ENCODE measurements around the gene FANCL.

DNA sequence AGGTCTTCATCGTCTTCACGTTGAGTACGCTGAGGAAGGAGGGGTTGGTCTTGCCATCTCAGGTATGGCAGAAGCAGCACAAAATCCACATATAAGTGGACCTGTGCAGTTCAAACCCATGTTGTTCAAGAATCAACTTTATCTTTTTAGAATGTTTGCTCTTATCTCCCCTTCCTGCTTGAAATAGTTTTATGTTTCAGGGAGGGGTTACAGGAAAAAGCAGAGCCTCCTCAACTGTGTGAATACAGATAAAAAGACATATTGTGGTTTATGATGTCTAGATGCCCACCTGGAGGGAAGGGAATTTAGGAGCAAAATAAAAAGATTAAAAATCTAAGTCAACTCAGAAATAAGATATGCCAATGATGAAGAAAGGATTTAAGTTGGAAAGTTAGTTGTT lies 118.6 kb downstream of the FANCL start:
- TF ChIP-seq, protein P1, sequence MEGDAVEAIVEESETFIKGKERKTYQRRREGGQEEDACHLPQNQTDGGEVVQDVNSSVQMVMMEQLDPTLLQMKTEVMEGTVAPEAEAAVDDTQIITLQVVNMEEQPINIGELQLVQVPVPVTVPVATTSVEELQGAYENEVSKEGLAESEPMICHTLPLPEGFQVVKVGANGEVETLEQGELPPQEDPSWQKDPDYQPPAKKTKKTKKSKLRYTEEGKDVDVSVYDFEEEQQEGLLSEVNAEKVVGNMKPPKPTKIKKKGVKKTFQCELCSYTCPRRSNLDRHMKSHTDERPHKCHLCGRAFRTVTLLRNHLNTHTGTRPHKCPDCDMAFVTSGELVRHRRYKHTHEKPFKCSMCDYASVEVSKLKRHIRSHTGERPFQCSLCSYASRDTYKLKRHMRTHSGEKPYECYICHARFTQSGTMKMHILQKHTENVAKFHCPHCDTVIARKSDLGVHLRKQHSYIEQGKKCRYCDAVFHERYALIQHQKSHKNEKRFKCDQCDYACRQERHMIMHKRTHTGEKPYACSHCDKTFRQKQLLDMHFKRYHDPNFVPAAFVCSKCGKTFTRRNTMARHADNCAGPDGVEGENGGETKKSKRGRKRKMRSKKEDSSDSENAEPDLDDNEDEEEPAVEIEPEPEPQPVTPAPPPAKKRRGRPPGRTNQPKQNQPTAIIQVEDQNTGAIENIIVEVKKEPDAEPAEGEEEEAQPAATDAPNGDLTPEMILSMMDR (IDR thresholded peaks at IDR 0.05) = no peak
- TF ChIP-seq TCF7L2 (IDR thresholded peaks at IDR 0.05; ENCODE audit: low read depth, low read length) (no peak), POLR2AphosphoS5 (IDR thresholded peaks at IDR 0.05; ENCODE audit: low read depth, low read length) (no peak)
- TF ChIP-seq, protein P2, sequence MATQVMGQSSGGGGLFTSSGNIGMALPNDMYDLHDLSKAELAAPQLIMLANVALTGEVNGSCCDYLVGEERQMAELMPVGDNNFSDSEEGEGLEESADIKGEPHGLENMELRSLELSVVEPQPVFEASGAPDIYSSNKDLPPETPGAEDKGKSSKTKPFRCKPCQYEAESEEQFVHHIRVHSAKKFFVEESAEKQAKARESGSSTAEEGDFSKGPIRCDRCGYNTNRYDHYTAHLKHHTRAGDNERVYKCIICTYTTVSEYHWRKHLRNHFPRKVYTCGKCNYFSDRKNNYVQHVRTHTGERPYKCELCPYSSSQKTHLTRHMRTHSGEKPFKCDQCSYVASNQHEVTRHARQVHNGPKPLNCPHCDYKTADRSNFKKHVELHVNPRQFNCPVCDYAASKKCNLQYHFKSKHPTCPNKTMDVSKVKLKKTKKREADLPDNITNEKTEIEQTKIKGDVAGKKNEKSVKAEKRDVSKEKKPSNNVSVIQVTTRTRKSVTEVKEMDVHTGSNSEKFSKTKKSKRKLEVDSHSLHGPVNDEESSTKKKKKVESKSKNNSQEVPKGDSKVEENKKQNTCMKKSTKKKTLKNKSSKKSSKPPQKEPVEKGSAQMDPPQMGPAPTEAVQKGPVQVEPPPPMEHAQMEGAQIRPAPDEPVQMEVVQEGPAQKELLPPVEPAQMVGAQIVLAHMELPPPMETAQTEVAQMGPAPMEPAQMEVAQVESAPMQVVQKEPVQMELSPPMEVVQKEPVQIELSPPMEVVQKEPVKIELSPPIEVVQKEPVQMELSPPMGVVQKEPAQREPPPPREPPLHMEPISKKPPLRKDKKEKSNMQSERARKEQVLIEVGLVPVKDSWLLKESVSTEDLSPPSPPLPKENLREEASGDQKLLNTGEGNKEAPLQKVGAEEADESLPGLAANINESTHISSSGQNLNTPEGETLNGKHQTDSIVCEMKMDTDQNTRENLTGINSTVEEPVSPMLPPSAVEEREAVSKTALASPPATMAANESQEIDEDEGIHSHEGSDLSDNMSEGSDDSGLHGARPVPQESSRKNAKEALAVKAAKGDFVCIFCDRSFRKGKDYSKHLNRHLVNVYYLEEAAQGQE (IDR thresholded peaks at IDR 0.05; ENCODE audit: insufficient read depth in 1 of 2, low read depth in 2 of 2, low read length in 1 of 2) = no peak
